ENCODE measurements around the gene ARL3.

DNA sequence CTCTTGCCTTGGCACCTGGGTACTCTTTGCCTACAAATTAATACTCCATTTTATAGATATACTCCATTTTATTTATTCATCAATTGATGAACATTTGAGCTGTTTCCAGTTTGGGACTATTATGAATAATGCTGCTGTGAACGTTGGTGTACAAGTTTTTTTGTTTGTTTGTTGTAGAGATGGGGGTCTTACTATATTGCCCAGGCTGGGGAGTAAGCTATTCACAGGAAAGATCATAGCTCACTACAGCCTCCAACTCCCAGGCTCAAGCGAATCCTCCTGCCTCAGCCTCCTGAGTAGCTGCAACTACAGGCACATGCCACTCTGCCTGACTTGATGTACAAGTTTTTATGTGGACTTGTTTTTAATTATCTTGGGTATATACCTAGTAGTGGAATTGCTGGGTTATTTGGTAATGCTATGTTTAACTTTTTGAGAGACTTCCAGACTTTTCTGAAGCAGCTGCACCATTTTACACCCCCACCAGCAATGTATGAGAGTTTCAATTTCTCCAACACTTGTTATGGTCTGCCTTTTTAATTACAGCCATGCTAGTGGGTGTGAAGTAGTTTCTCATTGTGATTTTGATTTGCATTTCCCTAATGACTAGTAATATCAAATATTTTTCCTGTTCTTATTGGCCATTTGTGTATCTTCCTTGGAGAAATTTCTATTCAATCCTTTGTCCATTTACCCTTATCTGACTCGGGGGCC lies 45.5 kb upstream of the ARL3 start:
- TF ChIP-seq, protein P1, sequence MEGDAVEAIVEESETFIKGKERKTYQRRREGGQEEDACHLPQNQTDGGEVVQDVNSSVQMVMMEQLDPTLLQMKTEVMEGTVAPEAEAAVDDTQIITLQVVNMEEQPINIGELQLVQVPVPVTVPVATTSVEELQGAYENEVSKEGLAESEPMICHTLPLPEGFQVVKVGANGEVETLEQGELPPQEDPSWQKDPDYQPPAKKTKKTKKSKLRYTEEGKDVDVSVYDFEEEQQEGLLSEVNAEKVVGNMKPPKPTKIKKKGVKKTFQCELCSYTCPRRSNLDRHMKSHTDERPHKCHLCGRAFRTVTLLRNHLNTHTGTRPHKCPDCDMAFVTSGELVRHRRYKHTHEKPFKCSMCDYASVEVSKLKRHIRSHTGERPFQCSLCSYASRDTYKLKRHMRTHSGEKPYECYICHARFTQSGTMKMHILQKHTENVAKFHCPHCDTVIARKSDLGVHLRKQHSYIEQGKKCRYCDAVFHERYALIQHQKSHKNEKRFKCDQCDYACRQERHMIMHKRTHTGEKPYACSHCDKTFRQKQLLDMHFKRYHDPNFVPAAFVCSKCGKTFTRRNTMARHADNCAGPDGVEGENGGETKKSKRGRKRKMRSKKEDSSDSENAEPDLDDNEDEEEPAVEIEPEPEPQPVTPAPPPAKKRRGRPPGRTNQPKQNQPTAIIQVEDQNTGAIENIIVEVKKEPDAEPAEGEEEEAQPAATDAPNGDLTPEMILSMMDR (IDR thresholded peaks at IDR 0.05) = no peak
- no peak for TF ChIP-seq ZFX (IDR thresholded peaks at IDR 0.05; ENCODE audit: borderline replicate concordance)
